Colonic mucosa (tissue), 4 donors: ENCODE measurements around the gene THAP8. TPM values are rescaled to one million over a fixed set of nuclear protein-coding genes. Genes with fewer than 3 reads are reported as not detected.

ENCODE experiments used
- DNase-seq: peaks from one replicate; pipeline ENCODE4 v3.0.0-alpha.2; 2020
- H3K27ac ChIP-seq: fragments of 200-600 bp; one replicate; pipeline ENCODE4 v1.8.0; 2021
- H3K27me3 ChIP-seq: fragments of 200-600 bp; one replicate; pipeline ENCODE4 v1.8.0; 2021
- H3K36me3 ChIP-seq: fragments of 200-600 bp; one replicate; pipeline ENCODE4 v1.8.0; 2021
- H3K4me1 ChIP-seq: fragments of 200-600 bp; one replicate; pipeline ENCODE4 v1.8.0; 2021; ENCODE audit warnings: mild to moderate bottlenecking
- H3K4me3 ChIP-seq: fragments of 200-600 bp; one replicate; pipeline ENCODE4 v1.8.0; 2021
- H3K9ac ChIP-seq, 2 donors: one replicate each; pipeline ENCODE4 v1.7.0; 2013; ENCODE audit warnings: control low read depth in 2 of 2, low read depth in 2 of 2, low read length in 2 of 2
- H3K9me3 ChIP-seq: fragments of 200-600 bp; one replicate; pipeline ENCODE4 v1.8.0; 2021
- intact Hi-C: fragments of 100-400 bp; cut with DNase I; formaldehyde crosslinking; loops from one replicate; pipeline ENCODE4 v1.14.1; 2022
- total RNA-seq, 2 donors: library from RNA; stranded (reverse); fragmentation: NEBNext Ultra II Directional in 1 of 2; extraction: Animal tissue kit (Norgen Biotek cat#: 25700) in 1 of 2; gene quantifications; one replicate each; pipeline ENCODE4 v1.2.1, GENCODE V29; 2021
- TF ChIP-seq, protein P1 (sequence below): fragments of 200-600 bp; IDR thresholded peaks from one replicate; pipeline ENCODE4 v1.8.0; 2022; ENCODE audit warnings: antibody characterized with exemption, mild to moderate bottlenecking
- donor health status: healthy.
- donor health status: DM: no; HTN: no; CAD: no.
- donor health status: DM: no; HTN: no; CAD: no.

The THAP8 gene
- total RNA-seq, 2 donors from 2014 or later, result 3.3 to 4.6 TPM

DNA sequence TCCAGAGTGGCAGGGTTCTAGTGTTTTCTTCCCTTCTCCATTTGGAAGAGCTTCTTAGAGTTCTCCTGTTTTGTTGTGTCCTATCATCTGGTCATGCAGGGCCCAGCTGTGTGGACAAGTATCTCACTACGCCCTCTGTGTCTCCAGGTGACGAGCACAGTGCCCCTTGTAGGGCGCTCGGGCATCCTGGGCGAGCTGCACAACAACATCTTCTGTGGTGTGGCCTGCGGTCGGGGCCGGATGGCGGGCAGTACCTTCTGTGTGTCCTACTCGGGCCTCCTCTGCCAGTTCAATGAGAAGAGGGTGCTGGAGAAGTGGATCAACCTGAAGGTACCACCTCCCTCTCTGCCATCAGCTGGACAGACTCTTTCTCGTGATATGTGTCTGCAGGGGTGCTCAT lies 13.6 kb upstream of the THAP8 start:
- TF ChIP-seq, protein P1, sequence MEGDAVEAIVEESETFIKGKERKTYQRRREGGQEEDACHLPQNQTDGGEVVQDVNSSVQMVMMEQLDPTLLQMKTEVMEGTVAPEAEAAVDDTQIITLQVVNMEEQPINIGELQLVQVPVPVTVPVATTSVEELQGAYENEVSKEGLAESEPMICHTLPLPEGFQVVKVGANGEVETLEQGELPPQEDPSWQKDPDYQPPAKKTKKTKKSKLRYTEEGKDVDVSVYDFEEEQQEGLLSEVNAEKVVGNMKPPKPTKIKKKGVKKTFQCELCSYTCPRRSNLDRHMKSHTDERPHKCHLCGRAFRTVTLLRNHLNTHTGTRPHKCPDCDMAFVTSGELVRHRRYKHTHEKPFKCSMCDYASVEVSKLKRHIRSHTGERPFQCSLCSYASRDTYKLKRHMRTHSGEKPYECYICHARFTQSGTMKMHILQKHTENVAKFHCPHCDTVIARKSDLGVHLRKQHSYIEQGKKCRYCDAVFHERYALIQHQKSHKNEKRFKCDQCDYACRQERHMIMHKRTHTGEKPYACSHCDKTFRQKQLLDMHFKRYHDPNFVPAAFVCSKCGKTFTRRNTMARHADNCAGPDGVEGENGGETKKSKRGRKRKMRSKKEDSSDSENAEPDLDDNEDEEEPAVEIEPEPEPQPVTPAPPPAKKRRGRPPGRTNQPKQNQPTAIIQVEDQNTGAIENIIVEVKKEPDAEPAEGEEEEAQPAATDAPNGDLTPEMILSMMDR, result no peak
- no peaks in the 10 kb centered on the region for H3K4me1 ChIP-seq
- no peaks in the 10 kb centered on the region for H3K9me3 ChIP-seq
- no peak overlapping the region for H3K27ac ChIP-seq
- intact Hi-C loops, result loop anchor here (10.0 kb wide), 1 partner anchor 107 kb away; no protein-coding TSS in a partner anchor
- H3K36me3 ChIP-seq, result no peaks in the 10 kb centered on the region
- no peak overlapping the region for H3K9ac ChIP-seq
- no peaks in the 10 kb centered on the region for H3K27me3 ChIP-seq
- H3K4me3 ChIP-seq, result no peak overlapping the region
- DNase-seq, result no peak

- H3K27ac ChIP-seq, result no peak overlapping the region
- intact Hi-C loops, result loop anchor here (10.0 kb wide), 1 partner anchor 110 kb away; no protein-coding TSS in a partner anchor
- DNase-seq, result no peak
- no peaks in the 10 kb centered on the region for H3K27me3 ChIP-seq
- H3K4me1 ChIP-seq, result no peaks in the 10 kb centered on the region
- H3K4me3 ChIP-seq, result no peak overlapping the region
- H3K9me3 ChIP-seq, result no peaks in the 10 kb centered on the region
- H3K36me3 ChIP-seq, result no peaks in the 10 kb centered on the region
- no peak overlapping the region for H3K9ac ChIP-seq
- TF ChIP-seq, protein P1, result no peak
These were observed 10.7 kb upstream of the THAP8 start for GRCh38 chr19:36064826-36065225.

DNA sequence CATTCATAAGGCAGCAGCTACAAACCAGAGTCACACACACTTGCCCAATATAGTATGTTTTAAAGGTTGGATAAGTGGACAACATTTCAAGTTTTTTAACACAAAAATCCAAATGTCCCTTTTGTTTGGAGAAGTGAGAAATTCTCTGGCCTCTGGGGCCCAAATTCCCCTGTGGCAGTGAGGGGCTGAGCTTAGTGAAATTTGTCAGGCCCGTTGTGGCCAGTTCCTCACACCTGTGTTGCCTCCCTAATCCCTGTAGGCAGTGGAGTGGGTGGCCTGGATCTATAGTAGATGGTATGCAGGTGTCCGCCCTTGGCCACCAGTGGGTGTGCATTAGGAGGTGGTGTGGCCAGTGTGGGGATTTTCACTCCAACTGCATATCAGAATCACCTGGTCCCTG lies 7.3 kb upstream of the THAP8 start:
- H3K27ac ChIP-seq, result no peak overlapping the region

GRCh38 chr19:36060430-36060829 lies 6.3 kb upstream of the THAP8 start:
- Histone ChIP-seq H3K36me3 (no peaks in the 10 kb centered on the region), H3K27ac (no peak overlapping the region), H3K9ac (no peak overlapping the region), H3K27me3 (no peaks in the 10 kb centered on the region), H3K9me3 (no peaks in the 10 kb centered on the region), H3K4me3 (no peak overlapping the region), H3K4me1 (peaks cover under 1% of the 10 kb centered on the region)
- TF ChIP-seq, protein P1, result no peak
- DNase-seq, result no peak
- intact Hi-C loops, result loop anchor here (10.0 kb wide), 1 partner anchor 114 kb away; no protein-coding TSS in a partner anchor

More for the DNA sequence above, 7.3 kb upstream of the THAP8 start:
- no peak for DNase-seq
- Histone ChIP-seq H3K4me1 (no peaks in the 10 kb centered on the region), H3K27me3 (no peaks in the 10 kb centered on the region), H3K36me3 (no peaks in the 10 kb centered on the region), H3K9me3 (no peaks in the 10 kb centered on the region), H3K9ac (no peak overlapping the region), H3K4me3 (no peak overlapping the region)
- TF ChIP-seq, protein P1, result no peak
- intact Hi-C loops, result loop anchor here (10.0 kb wide), 1 partner anchor 113 kb away; no protein-coding TSS in a partner anchor

- H3K27ac ChIP-seq, result no peak overlapping the region
- intact Hi-C loops, result loop anchor here (10.0 kb wide), 2 partner anchors 55 to 65 kb away; partner anchors contain the start of genes OVOL3, POLR2I, SDHAF1 and TBCB
- H3K9ac ChIP-seq, result no peak overlapping the region
These were observed 5.3 kb upstream of the THAP8 start for GRCh38 chr19:36059180-36059910.

More at GRCh38 chr19:36059180-36059910, 5.3 kb upstream of the THAP8 start:
- Histone ChIP-seq H3K4me1 (peaks cover 5% of the 10 kb centered on the region), H3K36me3 (no peaks in the 10 kb centered on the region), H3K4me3 (no peak overlapping the region), H3K9me3 (no peaks in the 10 kb centered on the region), H3K27me3 (no peaks in the 10 kb centered on the region)
- DNase-seq, result no peak
- TF ChIP-seq, protein P1, result no peak
